Liver (tissue), 9 donors: ENCODE data around the gene GMDS. TPM values are rescaled to one million over a fixed set of nuclear protein-coding genes. Genes with fewer than 3 reads are reported as not detected.

ENCODE experiments used
- DNase-seq: peaks from one replicate; pipeline ENCODE4 v3.0.0-alpha.2; 2017; ENCODE audit warnings: low spot score
- H3K27ac ChIP-seq, 2 donors: one replicate each; pipeline ENCODE4 v1.7.0; 2013; ENCODE audit warnings: inconsistent platforms in 2 of 2, low read length in 2 of 2, control low read depth in 1 of 2, low read depth in 1 of 2, mild to moderate bottlenecking in 1 of 2
- H3K27me3 ChIP-seq, 4 donors: one replicate each; pipeline versions ENCODE4 v1.6.1 to v1.7.0; 2013; ENCODE audit warnings: low read length in 3 of 4, inconsistent platforms in 1 of 4, mild to moderate bottlenecking in 1 of 4, moderate library complexity in 1 of 4; ENCODE audit not compliant: control insufficient read depth in 4 of 4, insufficient read depth in 4 of 4
- H3K36me3 ChIP-seq, 4 donors: one replicate each; pipeline versions ENCODE4 v1.6.1 to v1.7.0; 2013; ENCODE audit warnings: low read length in 3 of 4, mild to moderate bottlenecking in 3 of 4, low read depth in 1 of 4, moderate library complexity in 1 of 4; ENCODE audit not compliant: control insufficient read depth in 4 of 4, insufficient read depth in 3 of 4
- H3K4me1 ChIP-seq, 4 donors: one replicate each; pipeline versions ENCODE4 v1.6.1 to v1.7.0; 2013; ENCODE audit warnings: low read length in 3 of 4, mild to moderate bottlenecking in 3 of 4, moderate library complexity in 1 of 4; ENCODE audit not compliant: control insufficient read depth in 4 of 4, insufficient read depth in 4 of 4
- H3K4me3 ChIP-seq, 3 donors: one replicate each; pipeline versions ENCODE4 v1.6.1 to v1.7.0; 2013; ENCODE audit warnings: low read length in 3 of 3, control low read depth in 1 of 3, low read depth in 1 of 3, mild to moderate bottlenecking in 1 of 3
- H3K9ac ChIP-seq, 2 donors: one replicate each; pipeline ENCODE4 v1.7.0; 2013; ENCODE audit warnings: low read length in 2 of 2, mild to moderate bottlenecking in 2 of 2, moderate library complexity in 2 of 2, control low read depth in 1 of 2, low read depth in 1 of 2
- H3K9me3 ChIP-seq, 4 donors: one replicate each; pipeline versions ENCODE4 v1.6.1 to v1.7.0; 2013; ENCODE audit warnings: low read length in 3 of 4; ENCODE audit not compliant: control insufficient read depth in 4 of 4
- ATF3 ChIP-seq: IDR thresholded peaks from 2 replicates; pipeline ENCODE4 v1.6.1; 2016; ENCODE audit warnings: antibody characterized with exemption
- CTCF ChIP-seq: fragments of 150-350 bp; IDR thresholded peaks from 2 replicates; pipeline ENCODE4 v1.5.1; 2017; ENCODE audit warnings: improper control_type of control experiment, low read depth, low read length; ENCODE audit not compliant: missing input control
- EGR1 ChIP-seq, 2 donors: IDR thresholded peaks; 2 replicates each; pipeline ENCODE4 v1.6.1; 2016 to 2018; ENCODE audit warnings: antibody characterized with exemption in 2 of 2, low read depth in 2 of 2
- FOXA1 ChIP-seq: IDR thresholded peaks from 2 replicates; pipeline ENCODE4 v1.6.1; 2016; ENCODE audit warnings: antibody characterized with exemption
- FOXA2 ChIP-seq: IDR thresholded peaks from 2 replicates; pipeline ENCODE4 v1.6.1; 2016; ENCODE audit warnings: antibody characterized with exemption
- GABPA ChIP-seq, 2 donors: IDR thresholded peaks in 1 of 2; conservative IDR thresholded peaks in 1 of 2; 2 replicates each; pipeline ENCODE4 v1.6.1; 2016; ENCODE audit warnings: antibody characterized with exemption in 2 of 2, mild to moderate bottlenecking in 1 of 2, moderate library complexity in 1 of 2
- HNF4A ChIP-seq, 2 donors: conservative IDR thresholded peaks; 2 replicates each; pipeline ENCODE4 v1.6.1; 2016; ENCODE audit warnings: antibody characterized with exemption in 2 of 2, mild to moderate bottlenecking in 2 of 2
- HNF4G ChIP-seq: IDR thresholded peaks from 2 replicates; pipeline ENCODE4 v1.6.1; 2016; ENCODE audit warnings: antibody characterized with exemption
- JUND ChIP-seq, 2 donors: IDR thresholded peaks; 2 replicates each; pipeline ENCODE4 v1.6.1; 2016; ENCODE audit warnings: antibody characterized with exemption in 2 of 2
- MAX ChIP-seq: IDR thresholded peaks from 2 replicates; pipeline ENCODE4 v1.6.1; 2016; ENCODE audit warnings: antibody characterized with exemption
- NR2F2 ChIP-seq: IDR thresholded peaks from 2 replicates; pipeline ENCODE4 v1.6.1; 2016; ENCODE audit warnings: antibody characterized with exemption
- RAD21 ChIP-seq, 2 donors: IDR thresholded peaks; 2 replicates each; pipeline ENCODE4 v1.6.1; 2016; ENCODE audit warnings: antibody characterized with exemption in 2 of 2, mild to moderate bottlenecking in 2 of 2
- REST ChIP-seq: IDR thresholded peaks from 2 replicates; pipeline ENCODE4 v1.6.1; 2016; ENCODE audit warnings: antibody characterized with exemption, mild to moderate bottlenecking
- RXRA ChIP-seq, 2 donors: IDR thresholded peaks; 2 replicates each; pipeline ENCODE4 v1.6.1; 2017 to 2018; ENCODE audit warnings: antibody characterized with exemption in 2 of 2, mild to moderate bottlenecking in 1 of 2
- SP1 ChIP-seq: IDR thresholded peaks from 2 replicates; pipeline ENCODE4 v1.6.1; 2018; ENCODE audit warnings: antibody characterized with exemption, mild to moderate bottlenecking
- TAF1 ChIP-seq: conservative IDR thresholded peaks from 2 replicates; pipeline ENCODE4 v1.6.1; 2016; ENCODE audit warnings: antibody characterized with exemption, mild to moderate bottlenecking
- YY1 ChIP-seq: IDR thresholded peaks from 2 replicates; pipeline ENCODE4 v1.6.1; 2016; ENCODE audit warnings: antibody characterized with exemption, mild to moderate bottlenecking
- ZBTB33 ChIP-seq: IDR thresholded peaks from 2 replicates; pipeline ENCODE4 v1.6.1; 2016; ENCODE audit warnings: antibody characterized with exemption
- WGBS: extraction: QIAGEN DNeasy Blood & Tissue Kit; methylation state at CpG from one replicate; pipeline ENCODE4 v1.1.7; 2013; 5-methylcytosine and 5-hydroxymethylcytosine counted together
- polyA plus RNA-seq, 2 donors: library from polyadenylated mRNA; stranded (reverse) in 1 of 2; unstranded in 1 of 2; fragments of 200-250 nt in 1 of 2; fragments of >200 nt in 1 of 2; fragmentation: Nextera tagmentation in 1 of 2; extraction: Ambion mirVana in 1 of 2; gene quantifications; one replicate each; pipeline versions ENCODE4 v1.2.1 to v1.2.3, GENCODE V29; 2013 to 2015
- total RNA-seq, 2 donors: library from RNA; depleted of rRNA; stranded (reverse); fragments of >200 nt; gene quantifications; one replicate each; pipeline ENCODE4 v1.2.3, GENCODE V29; 2014
- donor health status: healthy.
- donor health status: healthy.
- donor health status: healthy.
- donor health status: healthy.
- donor health status: healthy.

The GMDS gene
- total and polyA plus RNA-seq, 4 donors, result 3.5 to 15.6 (median 13.0) TPM

GRCh38 chr6:2034256-2034655, 211.1 kb downstream of the GMDS start:
- TF ChIP-seq RAD21 (IDR thresholded peaks at IDR 0.05) (peak in 1 of 2 donors; percentile 7), HNF4G (no peak)
- no peak for DNase-seq
- Histone ChIP-seq H3K36me3 (no peaks in the 10 kb centered on the region), H3K9ac (no peak overlapping the region), H3K4me3 (peak overlapping the region in 1 of 3 donors; percentile 33), H3K27ac (peak overlapping the region in 1 of 2 donors; percentile 89), H3K27me3 (no peaks in the 10 kb centered on the region), H3K4me1 (peaks cover 0 to 14% (median 11%) of the 10 kb centered on the region in 4 donors), H3K9me3 (no peaks in the 10 kb centered on the region)
- 72% methylated on average over 6 of the region's 6 CpGs for WGBS

GRCh38 chr6:2033544-2033943, 211.9 kb downstream of the GMDS start:
- TF ChIP-seq HNF4A (conservative IDR thresholded peaks at IDR 0.05) (no peak), GABPA (IDR thresholded peaks at IDR 0.05 in 1 of 2, conservative IDR thresholded peaks at IDR 0.05 in 1 of 2) (no peak), YY1 (no peak), FOXA1 (no peak), RXRA (IDR thresholded peaks at IDR 0.05) (no peak), TAF1 (no peak), CTCF (no peak), ATF3 (no peak), FOXA2 (no peak), MAX (no peak), JUND (IDR thresholded peaks at IDR 0.05) (no peak), ZBTB33 (no peak), REST (no peak), SP1 (no peak), RAD21 (IDR thresholded peaks at IDR 0.05) (no peak), NR2F2 (no peak), HNF4G (no peak), EGR1 (IDR thresholded peaks at IDR 0.05; ENCODE audit: low read depth in 2 of 2) (no peak)
- Histone ChIP-seq H3K36me3 (no peaks in the 10 kb centered on the region), H3K4me1 (peaks cover 0 to 14% (median 11%) of the 10 kb centered on the region in 4 donors), H3K9ac (no peak overlapping the region), H3K4me3 (no peak overlapping the region), H3K27me3 (no peaks in the 10 kb centered on the region), H3K9me3 (no peaks in the 10 kb centered on the region), H3K27ac (no peak overlapping the region)
- DNase-seq, result no peak
- 95% methylated on average over 4 of the region's 4 CpGs for WGBS
